Stimulated activated CD4-positive, alpha-beta T cell treated with anti-CD3 and anti-CD28 coated beads, TNF-alpha, amount 100 ng/mL, for 1 hour (primary cell): ENCODE results near the gene PIM2.
"Not testable (repeated sequence)": the region's sequence is repeated elsewhere in the genome, so short reads cannot be mapped to it uniquely, and the experiment has no call there.

ENCODE experiments used
- DNase-seq, 3 donors: peaks; one replicate each; pipeline ENCODE4 v3.0.0-alpha.2; 2020; ENCODE audit warnings: low read depth in 3 of 3, low spot score in 1 of 3

The PIM2 gene

GRCh38 chrX:48876944-48877343, 41.9 kb downstream of the PIM2 start:
- DNase-seq = not testable (repeated sequence)

- not testable (repeated sequence) for DNase-seq
Measured at GRCh38 chrX:48872017-48872416, 46.8 kb downstream of the PIM2 start.

GRCh38 chrX:48864210-48864609, 54.6 kb downstream of the PIM2 start:
- DNase-seq = no peak
